Activated T-cell treated with anti-CD3 and anti-CD28 coated beads, Interleukin-2, amount 50 U/mL, for 24 hours (primary cell): ENCODE measurements around the gene SYNJ1.

Experiments used
- DNase-seq: peaks from one replicate; pipeline ENCODE4 v3.0.0-alpha.2; 2020
- H3K27ac Mint-ChIP-seq: 2 replicates; pipeline ENCODE4 v1.8.0; 2020; ENCODE audit warnings: mild to moderate bottlenecking, mixed read lengths
- H3K27me3 Mint-ChIP-seq: 2 replicates; pipeline ENCODE4 v1.8.0; 2020; ENCODE audit warnings: mixed read lengths
- H3K36me3 Mint-ChIP-seq: 2 replicates; pipeline ENCODE4 v1.8.0; 2020; ENCODE audit warnings: low read depth, mixed read lengths
- H3K4me1 Mint-ChIP-seq: 2 replicates; pipeline ENCODE4 v1.8.0; 2020; ENCODE audit warnings: low read depth, mixed read lengths
- H3K4me3 Mint-ChIP-seq: 2 replicates; pipeline ENCODE4 v1.8.0; 2020; ENCODE audit warnings: mild to moderate bottlenecking, moderate library complexity, mixed read lengths
- H3K9me3 Mint-ChIP-seq: 2 replicates; pipeline ENCODE4 v1.8.0; 2020; ENCODE audit warnings: mixed read lengths

Gene SYNJ1

GRCh38 chr21:32580949-32581348 lies 146.9 kb downstream of the SYNJ1 start:
- DNase-seq: no peak
- no peaks in the 10 kb centered on the region for H3K9me3 Mint-ChIP-seq
- no peaks in the 10 kb centered on the region for H3K27me3 Mint-ChIP-seq
- no peaks in the 10 kb centered on the region for H3K36me3 Mint-ChIP-seq
- H3K4me3 Mint-ChIP-seq: no peak overlapping the region
- no peaks in the 10 kb centered on the region for H3K4me1 Mint-ChIP-seq
- H3K27ac Mint-ChIP-seq: no peak overlapping the region
